Type B pancreatic cell (in vitro differentiated cells): ENCODE data around the gene PKIB. TPM values are rescaled to one million over a fixed set of nuclear protein-coding genes. Genes with fewer than 3 reads are reported as not detected.

Experiments
- DNase-seq: peaks from one replicate; pipeline ENCODE4 v3.0.0; 2021; ENCODE audit warnings: mixed read lengths; ENCODE audit not compliant: unreplicated experiment; ENCODE audit errors: extremely low spot score
- H3K27ac Mint-ChIP-seq: 2 replicates; pipeline ENCODE4 v1.8.0; 2021; ENCODE audit warnings: mild to moderate bottlenecking, mixed read lengths
- H3K27me3 Mint-ChIP-seq: 2 replicates; pipeline ENCODE4 v1.8.0; 2021; ENCODE audit warnings: mixed read lengths
- H3K36me3 Mint-ChIP-seq: 2 replicates; pipeline ENCODE4 v1.8.0; 2021; ENCODE audit warnings: mixed read lengths
- H3K4me1 Mint-ChIP-seq: one replicate; pipeline ENCODE4 v1.8.0; 2021; ENCODE audit warnings: mixed read lengths; ENCODE audit not compliant: unreplicated experiment
- H3K4me3 Mint-ChIP-seq: 2 replicates; pipeline ENCODE4 v1.8.0; 2021; ENCODE audit warnings: mild to moderate bottlenecking, mixed read lengths
- H3K9me3 Mint-ChIP-seq: 2 replicates; pipeline ENCODE4 v1.8.0; 2021; ENCODE audit warnings: mixed read lengths
- long read RNA-seq: library from polyadenylated mRNA; unstranded; transcript quantifications from one replicate; pipeline ENCODE4 v2.0.0, GENCODE V29; 2020
- total RNA-seq: library from RNA; stranded (reverse); gene quantifications from 2 replicates; pipeline ENCODE4 v1.2.1, GENCODE V29; 2021; ENCODE audit warnings: low replicate concordance
- TF ChIP-seq, protein P1 (sequence below): fragments of 200-600 bp; sonication (generic); conservative IDR thresholded peaks from 2 replicates; pipeline ENCODE4 v1.5.0; 2021; ENCODE audit warnings: antibody characterized with exemption, mild to moderate bottlenecking

Gene PKIB, protein sequence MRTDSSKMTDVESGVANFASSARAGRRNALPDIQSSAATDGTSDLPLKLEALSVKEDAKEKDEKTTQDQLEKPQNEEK
- 31.7 and 56.8 TPM in 2 replicates for total RNA-seq
- long read RNA-seq, transcript PKIB-205 (5 exons, 1,398 nt), result major isoform, 90 of 196 reads
- long read RNA-seq, partial matches to known transcripts, result 40 of 196 reads
- long read RNA-seq, other reads (novel, unspliced or antisense), result 62 of 196 reads

DNA sequence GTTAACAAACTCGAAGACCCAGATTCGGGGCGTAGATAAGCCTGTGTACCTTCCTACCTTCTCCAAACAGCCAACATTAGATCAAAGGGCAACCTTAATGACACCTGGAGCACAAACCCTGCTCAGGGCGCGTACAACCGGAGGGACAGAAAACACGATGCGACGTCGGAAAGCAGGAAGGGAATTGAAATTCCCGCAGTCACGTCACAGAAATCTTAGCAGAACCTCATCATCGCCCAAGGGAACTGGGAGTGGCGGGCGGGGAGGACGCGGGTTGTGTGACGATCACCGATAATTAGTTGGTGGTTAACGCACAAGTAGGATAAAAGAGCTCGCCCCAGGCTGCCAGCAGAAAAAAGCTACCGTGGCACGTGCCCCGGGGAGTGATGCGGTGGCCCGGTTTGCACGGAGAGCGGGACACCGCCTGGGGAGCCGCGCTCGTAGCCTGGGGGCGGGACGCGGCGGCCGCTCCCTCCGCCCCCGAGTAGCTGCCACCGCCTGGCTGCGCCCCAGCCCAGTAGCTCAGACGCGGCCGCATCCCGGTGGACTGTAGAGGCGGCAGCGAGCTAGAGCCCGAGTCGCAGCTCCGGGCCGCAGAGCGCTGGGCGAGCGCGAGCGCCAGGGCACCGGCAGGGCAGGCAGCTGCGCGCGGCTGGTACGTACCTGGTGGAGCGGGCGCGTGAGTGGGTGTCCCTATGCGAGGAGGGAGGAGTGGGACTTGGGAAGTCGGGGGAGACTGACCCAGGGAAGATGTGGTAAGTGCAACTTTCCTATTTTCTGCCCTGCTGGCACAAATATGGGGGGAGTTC lies at the start of gene PKIB:
Gene PKIB, plus strand, starts transcription at position 525 of the 809 bp plus-strand sequence. CDS start 107,390 bp downstream, outside the sequence.
- Mint-ChIP-seq H3K27ac (peak within 1 kb of the TSS; percentile 94), H3K4me3 (peak within 1 kb of the TSS; percentile 90), H3K4me1 (peaks cover 7% of the 10 kb centered on the region), H3K36me3 (peaks cover 16% of the 10 kb centered on the region), H3K27me3 (peaks cover 11% of the 10 kb centered on the region), H3K9me3 (no peaks in the 10 kb centered on the region)
- TF ChIP-seq, protein P1, sequence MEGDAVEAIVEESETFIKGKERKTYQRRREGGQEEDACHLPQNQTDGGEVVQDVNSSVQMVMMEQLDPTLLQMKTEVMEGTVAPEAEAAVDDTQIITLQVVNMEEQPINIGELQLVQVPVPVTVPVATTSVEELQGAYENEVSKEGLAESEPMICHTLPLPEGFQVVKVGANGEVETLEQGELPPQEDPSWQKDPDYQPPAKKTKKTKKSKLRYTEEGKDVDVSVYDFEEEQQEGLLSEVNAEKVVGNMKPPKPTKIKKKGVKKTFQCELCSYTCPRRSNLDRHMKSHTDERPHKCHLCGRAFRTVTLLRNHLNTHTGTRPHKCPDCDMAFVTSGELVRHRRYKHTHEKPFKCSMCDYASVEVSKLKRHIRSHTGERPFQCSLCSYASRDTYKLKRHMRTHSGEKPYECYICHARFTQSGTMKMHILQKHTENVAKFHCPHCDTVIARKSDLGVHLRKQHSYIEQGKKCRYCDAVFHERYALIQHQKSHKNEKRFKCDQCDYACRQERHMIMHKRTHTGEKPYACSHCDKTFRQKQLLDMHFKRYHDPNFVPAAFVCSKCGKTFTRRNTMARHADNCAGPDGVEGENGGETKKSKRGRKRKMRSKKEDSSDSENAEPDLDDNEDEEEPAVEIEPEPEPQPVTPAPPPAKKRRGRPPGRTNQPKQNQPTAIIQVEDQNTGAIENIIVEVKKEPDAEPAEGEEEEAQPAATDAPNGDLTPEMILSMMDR, result peak; percentile 6
- DNase-seq, result peak; percentile 77

DNA sequence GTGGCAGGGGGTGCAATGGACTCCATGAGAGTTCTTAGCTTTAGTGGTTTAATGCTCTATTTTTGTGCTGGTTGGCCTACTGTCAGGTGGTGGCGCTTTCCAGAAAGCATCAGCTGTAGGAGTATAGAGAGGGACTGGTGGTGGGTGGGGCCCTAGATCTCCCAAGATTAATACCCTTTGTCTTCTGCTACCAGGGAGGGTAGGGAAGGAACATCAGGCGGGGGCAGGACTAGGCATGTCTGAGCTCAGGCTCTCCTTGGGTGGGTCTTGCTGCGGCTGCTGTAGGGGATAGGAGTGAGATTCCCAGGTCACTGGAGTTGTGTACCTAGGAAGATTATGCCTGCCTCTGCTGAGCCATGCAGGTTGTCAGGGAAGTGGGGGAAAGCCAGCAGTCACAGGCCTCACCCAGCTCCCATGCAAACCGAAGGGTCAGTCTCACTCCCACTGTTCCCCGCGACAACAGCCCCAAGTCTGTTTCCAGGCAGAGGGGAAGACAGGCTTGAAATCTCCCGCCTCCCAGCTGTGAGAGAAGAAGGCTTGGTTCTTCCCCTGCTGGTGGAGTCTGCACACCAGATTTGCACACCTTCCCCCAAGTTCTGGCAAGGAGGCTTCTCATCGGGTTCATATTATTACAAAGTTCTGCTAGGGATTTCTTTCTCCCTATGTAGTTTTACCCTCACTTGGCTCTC lies 46.7 kb upstream of the PKIB start:
- no peak overlapping the region for H3K27ac Mint-ChIP-seq
- DNase-seq, result no peak
- H3K4me3 Mint-ChIP-seq, result no peak overlapping the region
- TF ChIP-seq, protein P1, result no peak
- no peaks in the 10 kb centered on the region for H3K27me3 Mint-ChIP-seq
- H3K9me3 Mint-ChIP-seq, result peaks cover 15% of the 10 kb centered on the region
- peaks cover 19% of the 10 kb centered on the region for H3K36me3 Mint-ChIP-seq
- no peaks in the 10 kb centered on the region for H3K4me1 Mint-ChIP-seq

DNA sequence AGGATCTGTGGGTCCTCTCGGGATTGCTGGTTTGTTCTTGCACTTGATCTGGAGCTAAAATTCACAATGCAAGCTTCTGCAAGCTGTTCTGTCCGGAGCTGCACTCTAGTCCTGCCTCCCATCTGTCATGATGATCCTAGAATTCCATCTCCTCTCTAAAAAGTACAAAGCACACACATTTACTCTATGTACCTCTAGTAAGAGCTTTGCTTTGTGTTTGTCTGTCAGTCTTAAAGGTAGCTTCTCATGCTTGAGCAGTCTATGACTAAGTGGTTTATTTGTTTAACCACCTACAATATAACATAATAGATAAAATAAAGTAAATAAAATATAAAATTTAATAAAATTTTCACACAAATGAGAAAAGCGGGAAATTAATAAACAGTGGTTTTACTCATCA lies 46.0 kb upstream of the PKIB start:
- peaks cover 22% of the 10 kb centered on the region for H3K36me3 Mint-ChIP-seq
- H3K4me1 Mint-ChIP-seq, result no peaks in the 10 kb centered on the region
- TF ChIP-seq, protein P1, result no peak
- H3K27me3 Mint-ChIP-seq, result no peaks in the 10 kb centered on the region
- no peak for DNase-seq
- H3K27ac Mint-ChIP-seq, result no peak overlapping the region
- no peak overlapping the region for H3K4me3 Mint-ChIP-seq
- peaks cover 15% of the 10 kb centered on the region for H3K9me3 Mint-ChIP-seq

DNA sequence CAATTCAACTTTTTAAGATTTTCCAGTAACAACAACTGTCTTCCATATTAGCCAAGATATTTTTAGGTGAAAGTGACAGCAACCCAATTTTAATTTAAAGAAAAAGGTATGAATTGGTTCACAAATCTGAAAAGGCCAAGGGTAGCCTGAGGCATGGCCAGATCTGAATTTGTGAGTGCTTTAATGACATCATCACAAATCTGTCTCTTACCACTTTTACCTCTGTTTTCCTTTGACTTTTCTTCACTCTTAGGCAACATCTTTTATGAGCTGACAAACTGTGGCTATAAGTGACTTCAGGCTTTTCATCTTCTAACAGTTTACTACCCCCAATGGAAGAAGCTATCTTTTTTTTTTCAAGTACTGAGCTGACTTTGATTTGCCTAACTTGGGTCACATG lies 44.5 kb upstream of the PKIB start:
- TF ChIP-seq, protein P1, result no peak
- no peaks in the 10 kb centered on the region for H3K4me1 Mint-ChIP-seq
- H3K27me3 Mint-ChIP-seq, result no peaks in the 10 kb centered on the region
- no peak for DNase-seq
- H3K9me3 Mint-ChIP-seq, result peaks cover 11% of the 10 kb centered on the region
- H3K27ac Mint-ChIP-seq, result no peak overlapping the region
- H3K36me3 Mint-ChIP-seq, result peaks cover 28% of the 10 kb centered on the region
- no peak overlapping the region for H3K4me3 Mint-ChIP-seq

DNA sequence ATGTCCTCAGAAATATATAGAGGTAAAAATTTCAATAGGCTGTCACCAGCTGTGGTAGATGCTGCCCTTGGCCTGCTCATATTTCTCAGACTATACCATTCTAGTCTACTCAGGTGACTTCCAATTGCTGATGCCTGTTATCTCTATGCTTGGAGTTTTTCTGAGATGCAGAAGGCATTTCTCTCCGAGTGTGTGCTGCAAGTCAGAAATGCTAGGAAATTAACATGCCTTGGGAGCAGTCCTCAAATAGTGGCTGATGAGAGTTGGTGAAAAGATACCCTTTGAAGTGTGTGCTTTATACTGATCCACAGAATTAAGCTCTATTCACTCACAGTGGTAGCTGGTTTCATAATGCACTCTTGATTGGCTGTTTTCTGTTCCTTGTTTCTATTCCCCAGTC lies 43.2 kb upstream of the PKIB start:
- Mint-ChIP-seq H3K4me1 (no peaks in the 10 kb centered on the region), H3K4me3 (no peak overlapping the region), H3K27me3 (no peaks in the 10 kb centered on the region), H3K27ac (no peak overlapping the region), H3K9me3 (peaks cover 11% of the 10 kb centered on the region), H3K36me3 (peaks cover 27% of the 10 kb centered on the region)
- no peak for DNase-seq
- TF ChIP-seq, protein P1, result no peak
